Measurements from ENCODE around the gene PPARG.

- TF ChIP-seq, protein P1, sequence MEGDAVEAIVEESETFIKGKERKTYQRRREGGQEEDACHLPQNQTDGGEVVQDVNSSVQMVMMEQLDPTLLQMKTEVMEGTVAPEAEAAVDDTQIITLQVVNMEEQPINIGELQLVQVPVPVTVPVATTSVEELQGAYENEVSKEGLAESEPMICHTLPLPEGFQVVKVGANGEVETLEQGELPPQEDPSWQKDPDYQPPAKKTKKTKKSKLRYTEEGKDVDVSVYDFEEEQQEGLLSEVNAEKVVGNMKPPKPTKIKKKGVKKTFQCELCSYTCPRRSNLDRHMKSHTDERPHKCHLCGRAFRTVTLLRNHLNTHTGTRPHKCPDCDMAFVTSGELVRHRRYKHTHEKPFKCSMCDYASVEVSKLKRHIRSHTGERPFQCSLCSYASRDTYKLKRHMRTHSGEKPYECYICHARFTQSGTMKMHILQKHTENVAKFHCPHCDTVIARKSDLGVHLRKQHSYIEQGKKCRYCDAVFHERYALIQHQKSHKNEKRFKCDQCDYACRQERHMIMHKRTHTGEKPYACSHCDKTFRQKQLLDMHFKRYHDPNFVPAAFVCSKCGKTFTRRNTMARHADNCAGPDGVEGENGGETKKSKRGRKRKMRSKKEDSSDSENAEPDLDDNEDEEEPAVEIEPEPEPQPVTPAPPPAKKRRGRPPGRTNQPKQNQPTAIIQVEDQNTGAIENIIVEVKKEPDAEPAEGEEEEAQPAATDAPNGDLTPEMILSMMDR (IDR thresholded peaks at IDR 0.05; ENCODE audit: insufficient read depth, low read length): no peak
- TF ChIP-seq GABPA (IDR thresholded peaks at IDR 0.05; ENCODE audit: low read depth) (no peak), POLR2AphosphoS5 (IDR thresholded peaks at IDR 0.05; ENCODE audit: low read depth) (no peak)
These were observed 183.9 kb downstream of the PPARG start for GRCh38 chr3:12472796-12473195.
